Measurements from ENCODE around the gene KRT6A.

DNA sequence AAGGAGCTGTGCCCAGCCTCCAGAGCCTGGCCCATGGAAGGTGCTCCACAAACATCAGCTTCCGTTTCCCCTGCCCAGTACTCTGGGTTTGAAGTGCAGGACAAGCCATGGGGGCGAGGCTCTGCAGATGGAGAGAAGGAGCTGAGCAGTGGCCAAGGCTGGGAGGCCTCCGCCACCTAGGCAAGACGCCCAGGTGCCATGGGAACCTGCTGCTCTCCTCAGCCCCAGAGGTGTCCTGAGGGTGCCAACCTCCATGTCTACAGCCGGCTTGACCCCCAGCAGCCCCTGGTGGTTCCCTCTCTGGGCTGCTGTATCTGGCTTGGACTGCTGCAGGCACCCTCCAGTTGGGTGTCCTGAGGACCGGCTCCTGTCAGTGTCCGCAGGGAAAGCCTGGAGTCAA is 47.5 kb upstream of the KRT6A start:
- TF ChIP-seq, protein P1, sequence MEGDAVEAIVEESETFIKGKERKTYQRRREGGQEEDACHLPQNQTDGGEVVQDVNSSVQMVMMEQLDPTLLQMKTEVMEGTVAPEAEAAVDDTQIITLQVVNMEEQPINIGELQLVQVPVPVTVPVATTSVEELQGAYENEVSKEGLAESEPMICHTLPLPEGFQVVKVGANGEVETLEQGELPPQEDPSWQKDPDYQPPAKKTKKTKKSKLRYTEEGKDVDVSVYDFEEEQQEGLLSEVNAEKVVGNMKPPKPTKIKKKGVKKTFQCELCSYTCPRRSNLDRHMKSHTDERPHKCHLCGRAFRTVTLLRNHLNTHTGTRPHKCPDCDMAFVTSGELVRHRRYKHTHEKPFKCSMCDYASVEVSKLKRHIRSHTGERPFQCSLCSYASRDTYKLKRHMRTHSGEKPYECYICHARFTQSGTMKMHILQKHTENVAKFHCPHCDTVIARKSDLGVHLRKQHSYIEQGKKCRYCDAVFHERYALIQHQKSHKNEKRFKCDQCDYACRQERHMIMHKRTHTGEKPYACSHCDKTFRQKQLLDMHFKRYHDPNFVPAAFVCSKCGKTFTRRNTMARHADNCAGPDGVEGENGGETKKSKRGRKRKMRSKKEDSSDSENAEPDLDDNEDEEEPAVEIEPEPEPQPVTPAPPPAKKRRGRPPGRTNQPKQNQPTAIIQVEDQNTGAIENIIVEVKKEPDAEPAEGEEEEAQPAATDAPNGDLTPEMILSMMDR (IDR thresholded peaks at IDR 0.05; ENCODE audit: low read depth, low read length, poor library complexity, severe bottlenecking): no peak
- no peak for TF ChIP-seq EZH2phosphoT487 (IDR thresholded peaks at IDR 0.05; ENCODE audit: borderline replicate concordance, low read length)
